H9 (cell line): ENCODE results near the gene PSMB9. TPM values are rescaled to one million over a fixed set of nuclear protein-coding genes. Genes with fewer than 3 reads are reported as not detected.

Source experiments
- DNase-seq: peaks from one replicate; pipeline ENCODE4 v3.0.0-alpha.2; 2017
- H2AFZ ChIP-seq: one replicate; pipeline ENCODE4 v1.6.1; 2013; ENCODE audit warnings: mild to moderate bottlenecking, low read length, control low read depth, moderate library complexity
- H2AK5ac ChIP-seq: 2 replicates; pipeline ENCODE4 v1.6.1; 2013; ENCODE audit warnings: low read length, control low read depth, mixed read lengths; ENCODE audit not compliant: insufficient read length
- H2BK120ac ChIP-seq: one replicate; pipeline ENCODE4 v1.6.1; 2013; ENCODE audit warnings: low read depth, mild to moderate bottlenecking, low read length, control low read depth, inconsistent platforms; ENCODE audit not compliant: poor library complexity, severe bottlenecking
- H2BK12ac ChIP-seq: 2 replicates; pipeline ENCODE4 v1.6.1; 2013; ENCODE audit warnings: low read length, control low read depth, mixed read lengths, low read depth; ENCODE audit not compliant: insufficient read length
- H2BK15ac ChIP-seq: 2 replicates; pipeline ENCODE4 v1.6.1; 2013; ENCODE audit warnings: low read depth, low read length, control low read depth
- H2BK20ac ChIP-seq: one replicate; pipeline ENCODE4 v1.6.1; 2013; ENCODE audit warnings: low read depth, mild to moderate bottlenecking, low read length, control low read depth, inconsistent platforms; ENCODE audit not compliant: poor library complexity, severe bottlenecking
- H2BK5ac ChIP-seq: 2 replicates; pipeline ENCODE4 v1.6.1; 2013; ENCODE audit warnings: low read length, control low read depth, mixed read lengths; ENCODE audit not compliant: insufficient read length
- H3K14ac ChIP-seq: 2 replicates; pipeline ENCODE4 v1.6.1; 2013; ENCODE audit warnings: low read length, control low read depth; ENCODE audit not compliant: insufficient read depth
- H3K18ac ChIP-seq: 2 replicates; pipeline ENCODE4 v1.6.1; 2013; ENCODE audit warnings: low read depth, mild to moderate bottlenecking, mixed read lengths, low read length, control low read depth; ENCODE audit not compliant: insufficient read length
- H3K23ac ChIP-seq: 2 replicates; pipeline ENCODE4 v1.6.1; 2013; ENCODE audit warnings: low read length, control low read depth, mixed read lengths, low read depth; ENCODE audit not compliant: insufficient read length
- H3K23me2 ChIP-seq: 2 replicates; pipeline ENCODE4 v1.6.1; 2013; ENCODE audit warnings: low read depth, mild to moderate bottlenecking, mixed read lengths, low read length, control low read depth; ENCODE audit not compliant: insufficient read length, poor library complexity, severe bottlenecking
- H3K27ac ChIP-seq: 2 replicates; pipeline ENCODE4 v1.5.1; 2013; ENCODE audit warnings: low read length, control low read depth, mixed read lengths, low read depth; ENCODE audit not compliant: insufficient read length
- H3K27me3 ChIP-seq: 2 replicates; pipeline ENCODE4 v1.6.1; 2013; ENCODE audit warnings: low read length, control low read depth, inconsistent platforms; ENCODE audit not compliant: insufficient read depth
- H3K4ac ChIP-seq: 2 replicates; pipeline ENCODE4 v1.6.1; 2013; ENCODE audit warnings: low read depth, mild to moderate bottlenecking, control low read depth, inconsistent platforms, low read length, moderate library complexity
- H3K4me1 ChIP-seq: 2 replicates; pipeline ENCODE4 v1.6.1; 2013; ENCODE audit warnings: low read length, control low read depth, inconsistent platforms; ENCODE audit not compliant: insufficient read depth
- H3K4me2 ChIP-seq: 2 replicates; pipeline ENCODE4 v1.6.1; 2013; ENCODE audit warnings: low read length, control low read depth, mixed read lengths; ENCODE audit not compliant: insufficient read length, insufficient read depth
- H3K56ac ChIP-seq: 2 replicates; pipeline ENCODE4 v1.6.1; 2013; ENCODE audit warnings: low read depth, mild to moderate bottlenecking, mixed read lengths, low read length, control low read depth; ENCODE audit not compliant: insufficient read length
- H3K79me1 ChIP-seq: 2 replicates; pipeline ENCODE4 v1.6.1; 2013; ENCODE audit warnings: low read depth, mild to moderate bottlenecking, moderate library complexity, low read length, control low read depth, inconsistent platforms; ENCODE audit not compliant: insufficient read depth, poor library complexity, severe bottlenecking
- H3K79me2 ChIP-seq: 2 replicates; pipeline ENCODE4 v1.6.1; 2013; ENCODE audit warnings: low read length, control low read depth, inconsistent platforms; ENCODE audit not compliant: insufficient read depth
- H3K9ac ChIP-seq: 2 replicates; pipeline ENCODE4 v1.6.1; 2013; ENCODE audit warnings: low read length, control low read depth, mixed read lengths; ENCODE audit not compliant: insufficient read length; ENCODE audit errors: extremely low read depth
- H3K9me3 ChIP-seq: one replicate; pipeline ENCODE4 v1.6.1; 2013; ENCODE audit warnings: low read depth, low read length, inconsistent platforms; ENCODE audit not compliant: control insufficient read depth
- H3T11ph ChIP-seq: one replicate; pipeline ENCODE4 v1.6.1; 2013; ENCODE audit warnings: mild to moderate bottlenecking, low read length, control low read depth, inconsistent platforms
- H4K20me1 ChIP-seq: one replicate; pipeline ENCODE4 v1.6.1; 2013; ENCODE audit not compliant: control insufficient read depth, insufficient read length, insufficient read depth
- H4K5ac ChIP-seq: 2 replicates; pipeline ENCODE4 v1.6.1; 2013; ENCODE audit warnings: low read depth, mild to moderate bottlenecking, mixed read lengths, low read length, control low read depth; ENCODE audit not compliant: insufficient read length
- H4K8ac ChIP-seq: replicated peaks from 2 replicates; pipeline ENCODE4 v1.6.1; 2013; ENCODE audit warnings: low read length, control low read depth, mixed read lengths, low read depth; ENCODE audit not compliant: insufficient read length
- H4K91ac ChIP-seq: 2 replicates; pipeline ENCODE4 v1.6.1; 2013; ENCODE audit warnings: low read depth, mild to moderate bottlenecking, moderate library complexity, mixed read lengths, low read length, control low read depth; ENCODE audit not compliant: insufficient read length
- H3K27ac Mint-ChIP-seq, 3 experiments: 2 replicates in 2 of 3; 3 replicates in 1 of 3; pipeline ENCODE4 v1.8.0; 2020 to 2021; ENCODE audit warnings: mixed read lengths in 3 of 3, mild to moderate bottlenecking in 1 of 3, moderate library complexity in 1 of 3
- H3K27me3 Mint-ChIP-seq: 2 replicates; pipeline ENCODE4 v1.8.0; 2021; ENCODE audit warnings: low read depth, mild to moderate bottlenecking, moderate library complexity, mixed read lengths
- H3K36me3 Mint-ChIP-seq, 3 experiments: 2 replicates in 2 of 3; 3 replicates in 1 of 3; pipeline ENCODE4 v1.8.0; 2020 to 2021; ENCODE audit warnings: low read depth in 3 of 3, mixed read lengths in 3 of 3; ENCODE audit not compliant: insufficient read depth in 1 of 3
- H3K4me1 Mint-ChIP-seq, 2 experiments: 2 replicates each; pipeline ENCODE4 v1.8.0; 2020; ENCODE audit warnings: mixed read lengths in 2 of 2
- H3K4me3 Mint-ChIP-seq, 2 experiments: 2 replicates in 1 of 2; 3 replicates in 1 of 2; pipeline ENCODE4 v1.8.0; 2020 to 2021; ENCODE audit warnings: mild to moderate bottlenecking in 2 of 2, mixed read lengths in 2 of 2, moderate library complexity in 1 of 2
- H3K9me3 Mint-ChIP-seq, 2 experiments: 2 replicates in 1 of 2; 3 replicates in 1 of 2; pipeline ENCODE4 v1.8.0; 2020; ENCODE audit warnings: mild to moderate bottlenecking in 2 of 2, mixed read lengths in 2 of 2, moderate library complexity in 1 of 2
- WGBS: extraction: QIAGEN DNeasy Blood & Tissue Kit; methylation state at CpG from one replicate; pipeline ENCODE4 v1.1.7; 2013; ENCODE audit warnings: missing lambda C conversion rate, low lambda C conversion rate, mixed read lengths; ENCODE audit not compliant: insufficient read length; ENCODE audit errors: extremely low coverage; 5-methylcytosine and 5-hydroxymethylcytosine counted together
- total RNA-seq: library from RNA; stranded (reverse); gene quantifications from 2 replicates; pipeline ENCODE4 v1.2.1, GENCODE V29; 2021
- TF ChIP-seq, protein P1 (sequence below): fragments of 200-600 bp; sonication (generic); conservative IDR thresholded peaks from 3 replicates; pipeline ENCODE4 v1.8.0; 2021; ENCODE audit warnings: antibody characterized with exemption, mild to moderate bottlenecking

Gene PSMB9
- total RNA-seq, 1 experiment from 2014 or later: 3.5 TPM

DNA sequence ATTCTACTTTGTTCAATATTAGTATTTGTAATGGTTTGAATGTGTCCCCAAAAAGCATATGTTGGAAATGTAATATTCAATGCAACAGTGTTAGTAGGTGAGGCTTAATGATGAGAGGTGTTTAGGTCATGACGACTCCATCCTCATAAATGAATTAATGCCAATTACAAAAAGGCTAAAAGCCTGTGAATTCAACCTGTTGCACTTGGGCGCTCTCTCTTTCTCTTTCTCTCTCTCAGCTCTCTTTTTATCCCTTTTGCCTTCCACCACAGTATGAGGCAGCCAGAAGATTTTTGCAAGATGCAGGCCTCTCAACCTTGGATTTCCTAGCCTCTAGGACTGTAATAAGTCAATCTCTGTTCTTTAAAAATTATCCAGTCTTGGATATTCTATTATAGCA lies 34.6 kb downstream of the PSMB9 start:
- H3K79me2 ChIP-seq: no peaks in the 10 kb centered on the region
- H3K18ac ChIP-seq: no peak overlapping the region
- no peak overlapping the region for H3K4me3 Mint-ChIP-seq
- H2BK5ac ChIP-seq: no peak overlapping the region
- H3K14ac ChIP-seq: no peak overlapping the region
- peaks cover 4 to 8% of the 10 kb centered on the region in 2 experiments; a peak in 2 of 4 replicates for H3K4me1 Mint-ChIP-seq
- H2AK5ac ChIP-seq: no peak overlapping the region
- H2BK12ac ChIP-seq: no peak overlapping the region
- no peak overlapping the region for H4K5ac ChIP-seq
- no peak overlapping the region for H3K4ac ChIP-seq
- H3T11ph ChIP-seq: no peak overlapping the region
- H2BK120ac ChIP-seq: no peak overlapping the region
- H3K9me3 Mint-ChIP-seq: no peaks in the 10 kb centered on the region
- H3K9ac ChIP-seq: no peak overlapping the region
- H3K79me1 ChIP-seq: no peaks in the 10 kb centered on the region
- WGBS: no CpG with 5 or more reads among the region's 2 CpGs
- peaks cover 7% of the 10 kb centered on the region; the same call in 1 of the 2 replicates for H3K27me3 Mint-ChIP-seq
- no peak overlapping the region for H4K91ac ChIP-seq
- no peak overlapping the region for H3K4me2 ChIP-seq
- no peak overlapping the region for H4K8ac ChIP-seq
- H3K4me1 ChIP-seq: no peaks in the 10 kb centered on the region
- no peak overlapping the region for H2AFZ ChIP-seq
- no peak overlapping the region for H3K56ac ChIP-seq
- no peaks in the 10 kb centered on the region for H3K36me3 Mint-ChIP-seq
- no peak overlapping the region for H3K27ac ChIP-seq
- no peak for DNase-seq
- H2BK20ac ChIP-seq: no peak overlapping the region
- no peaks in the 10 kb centered on the region for H4K20me1 ChIP-seq
- H3K23ac ChIP-seq: no peak overlapping the region
- H3K23me2 ChIP-seq: peaks cover under 1% of the 10 kb centered on the region
- no peak overlapping the region for H2BK15ac ChIP-seq
- no peaks in the 10 kb centered on the region for H3K27me3 ChIP-seq
- H3K27ac Mint-ChIP-seq: no peak overlapping the region
- TF ChIP-seq, protein P1, sequence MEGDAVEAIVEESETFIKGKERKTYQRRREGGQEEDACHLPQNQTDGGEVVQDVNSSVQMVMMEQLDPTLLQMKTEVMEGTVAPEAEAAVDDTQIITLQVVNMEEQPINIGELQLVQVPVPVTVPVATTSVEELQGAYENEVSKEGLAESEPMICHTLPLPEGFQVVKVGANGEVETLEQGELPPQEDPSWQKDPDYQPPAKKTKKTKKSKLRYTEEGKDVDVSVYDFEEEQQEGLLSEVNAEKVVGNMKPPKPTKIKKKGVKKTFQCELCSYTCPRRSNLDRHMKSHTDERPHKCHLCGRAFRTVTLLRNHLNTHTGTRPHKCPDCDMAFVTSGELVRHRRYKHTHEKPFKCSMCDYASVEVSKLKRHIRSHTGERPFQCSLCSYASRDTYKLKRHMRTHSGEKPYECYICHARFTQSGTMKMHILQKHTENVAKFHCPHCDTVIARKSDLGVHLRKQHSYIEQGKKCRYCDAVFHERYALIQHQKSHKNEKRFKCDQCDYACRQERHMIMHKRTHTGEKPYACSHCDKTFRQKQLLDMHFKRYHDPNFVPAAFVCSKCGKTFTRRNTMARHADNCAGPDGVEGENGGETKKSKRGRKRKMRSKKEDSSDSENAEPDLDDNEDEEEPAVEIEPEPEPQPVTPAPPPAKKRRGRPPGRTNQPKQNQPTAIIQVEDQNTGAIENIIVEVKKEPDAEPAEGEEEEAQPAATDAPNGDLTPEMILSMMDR: no peak
- H3K9me3 ChIP-seq: no peaks in the 10 kb centered on the region
